Activated naive CD4-positive, alpha-beta T cell treated with anti-CD3 and anti-CD28 coated beads for 36 hours (primary cell): ENCODE data around the gene ZNF609. TPM values are rescaled to one million over a fixed set of nuclear protein-coding genes. Genes with fewer than 3 reads are reported as not detected.

Experiments used
- total RNA-seq, 2 experiments: library from RNA; stranded (reverse); gene quantifications; one replicate each; pipeline ENCODE4 v1.2.3, GENCODE V29; 2021

Gene ZNF609
- total RNA-seq, 2 experiments from 2014 or later = 39.5 to 40.4 TPM

Other genes with a start within 250 kb of the ZNF609 start
- 10 to 100 TPM; 14.8 to 16.6 TPM for gene CSNK1G1, start 104.4 kb upstream of the ZNF609 start, total RNA-seq
- gene PCLAF, start 79.1 kb upstream of the ZNF609 start, total RNA-seq = 100 to 1,000 TPM; 117 to 118 TPM
- gene TRIP4, start 72.7 kb upstream of the ZNF609 start, total RNA-seq = 10 to 100 TPM; 13.7 to 14.5 TPM